Thyroid gland (tissue), 4 donors: ENCODE data around the gene LMTK2.

Experiments used
- CTCF ChIP-seq, 6 experiments: fragments of 200-600 bp in 3 of 6; fragments of 450-650 bp in 3 of 6; sonication (generic) in 3 of 6; IDR thresholded peaks; one replicate each; pipeline ENCODE4 v1.5.1; 2016 to 2019; ENCODE audit warnings: antibody characterized with exemption in 6 of 6, mild to moderate bottlenecking in 2 of 6, inconsistent platforms in 1 of 6, moderate library complexity in 1 of 6
- POLR2A ChIP-seq, 2 donors: fragments of 450-650 bp; IDR thresholded peaks; one replicate each; pipeline ENCODE4 v1.6.1; 2017; ENCODE audit warnings: antibody characterized with exemption in 2 of 2, mild to moderate bottlenecking in 2 of 2, moderate library complexity in 1 of 2

- TF ChIP-seq CTCF (IDR thresholded peaks at IDR 0.05), result no peak
- TF ChIP-seq POLR2A (IDR thresholded peaks at IDR 0.05), result no peak
Observed at GRCh38 chr7:98204670-98205069, 98.0 kb downstream of the LMTK2 start.
